Astrocyte (in vitro differentiated cells and primary cell): ENCODE measurements around the gene ZNF609.

ENCODE experiments used
- EZH2 ChIP-seq: IDR thresholded peaks from 2 replicates; pipeline ENCODE4 v1.6.1; 2012; ENCODE audit warnings: mild to moderate bottlenecking, low read length, inconsistent platforms; ENCODE audit not compliant: insufficient read depth
- TF ChIP-seq, protein P1 (sequence below): IDR thresholded peaks from 2 replicates; pipeline ENCODE4 v1.5.1; 2011; ENCODE audit warnings: low read depth, mild to moderate bottlenecking, inconsistent platforms, low read length, moderate library complexity; ENCODE audit not compliant: insufficient read depth

DNA sequence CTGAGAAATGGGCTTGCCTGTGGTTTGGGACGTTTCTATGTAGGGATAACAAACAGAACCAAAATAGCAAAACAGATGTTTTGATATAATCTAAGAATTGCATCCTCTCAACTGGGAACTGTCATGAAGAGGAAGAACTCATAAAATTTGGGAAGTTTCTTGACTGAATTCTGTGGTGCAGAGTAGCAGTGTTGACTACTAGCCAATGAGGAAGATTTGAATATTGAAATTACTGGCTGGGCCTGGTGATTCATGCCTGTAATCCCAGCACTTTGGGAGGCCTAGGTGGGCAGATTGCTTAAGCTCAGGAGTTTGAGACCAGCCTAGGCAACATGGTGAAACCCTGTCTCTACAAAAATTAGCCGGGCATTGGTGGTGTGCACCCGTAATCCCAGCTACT lies 42.2 kb downstream of the ZNF609 start:
- TF ChIP-seq, protein P1, sequence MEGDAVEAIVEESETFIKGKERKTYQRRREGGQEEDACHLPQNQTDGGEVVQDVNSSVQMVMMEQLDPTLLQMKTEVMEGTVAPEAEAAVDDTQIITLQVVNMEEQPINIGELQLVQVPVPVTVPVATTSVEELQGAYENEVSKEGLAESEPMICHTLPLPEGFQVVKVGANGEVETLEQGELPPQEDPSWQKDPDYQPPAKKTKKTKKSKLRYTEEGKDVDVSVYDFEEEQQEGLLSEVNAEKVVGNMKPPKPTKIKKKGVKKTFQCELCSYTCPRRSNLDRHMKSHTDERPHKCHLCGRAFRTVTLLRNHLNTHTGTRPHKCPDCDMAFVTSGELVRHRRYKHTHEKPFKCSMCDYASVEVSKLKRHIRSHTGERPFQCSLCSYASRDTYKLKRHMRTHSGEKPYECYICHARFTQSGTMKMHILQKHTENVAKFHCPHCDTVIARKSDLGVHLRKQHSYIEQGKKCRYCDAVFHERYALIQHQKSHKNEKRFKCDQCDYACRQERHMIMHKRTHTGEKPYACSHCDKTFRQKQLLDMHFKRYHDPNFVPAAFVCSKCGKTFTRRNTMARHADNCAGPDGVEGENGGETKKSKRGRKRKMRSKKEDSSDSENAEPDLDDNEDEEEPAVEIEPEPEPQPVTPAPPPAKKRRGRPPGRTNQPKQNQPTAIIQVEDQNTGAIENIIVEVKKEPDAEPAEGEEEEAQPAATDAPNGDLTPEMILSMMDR, result no peak
- TF ChIP-seq EZH2, result no peak
